Neural progenitor cell (in vitro differentiated cells): ENCODE measurements around the gene FILIP1. TPM values are rescaled to one million over a fixed set of nuclear protein-coding genes. Genes with fewer than 3 reads are reported as not detected.

Experiments used
- DNase-seq: peaks from one replicate; pipeline ENCODE4 v3.0.0-alpha.2; 2016; ENCODE audit warnings: low spot score
- H2AFZ ChIP-seq: fragments of 200-600 bp; sonication (generic); replicated peaks from 2 replicates; pipeline ENCODE4 v1.6.1; 2016; ENCODE audit warnings: antibody characterized with exemption
- H3F3A ChIP-seq: fragments of 200-600 bp; sonication (generic); 2 replicates; pipeline ENCODE4 v1.6.1; 2016; ENCODE audit warnings: antibody characterized with exemption, low read depth
- H3K27ac ChIP-seq: fragments of 200-600 bp; sonication (generic); 2 replicates; pipeline ENCODE4 v1.5.1; 2016; ENCODE audit warnings: mild to moderate bottlenecking
- H3K27me3 ChIP-seq: fragments of 200-600 bp; sonication (generic); 2 replicates; pipeline ENCODE4 v1.6.1; 2016; ENCODE audit warnings: mild to moderate bottlenecking, moderate library complexity
- H3K36me3 ChIP-seq: fragments of 200-600 bp; sonication (generic); 2 replicates; pipeline ENCODE4 v1.5.1; 2016
- H3K4me1 ChIP-seq: fragments of 200-600 bp; sonication (generic); 2 replicates; pipeline ENCODE4 v1.6.1; 2016; ENCODE audit warnings: mixed run types
- H3K4me2 ChIP-seq: fragments of 200-600 bp; sonication (generic); 2 replicates; pipeline ENCODE4 v1.6.1; 2016
- H3K4me3 ChIP-seq: fragments of 200-600 bp; sonication (generic); 2 replicates; pipeline ENCODE4 v1.5.1; 2016
- H3K79me2 ChIP-seq: fragments of 200-600 bp; sonication (generic); 2 replicates; pipeline ENCODE4 v1.6.1; 2016; ENCODE audit warnings: low read depth
- H3K9ac ChIP-seq: fragments of 200-600 bp; sonication (generic); 2 replicates; pipeline ENCODE4 v1.6.1; 2016
- H3K9me3 ChIP-seq: fragments of 200-600 bp; sonication (generic); 2 replicates; pipeline ENCODE4 v1.5.1; 2016; ENCODE audit warnings: low read depth
- H4K20me1 ChIP-seq: fragments of 200-600 bp; sonication (generic); 2 replicates; pipeline ENCODE4 v1.6.1; 2016; ENCODE audit warnings: low read depth
- H3K27ac Mint-ChIP-seq: 3 replicates; pipeline ENCODE4 v1.8.0; 2021; ENCODE audit warnings: mixed read lengths
- H3K27me3 Mint-ChIP-seq: 2 replicates; pipeline ENCODE4 v1.8.0; 2022; ENCODE audit warnings: low read depth, mild to moderate bottlenecking, inconsistent platforms, moderate library complexity, mixed read lengths; ENCODE audit not compliant: insufficient read depth
- H3K36me3 Mint-ChIP-seq: 3 replicates; pipeline ENCODE4 v1.8.0; 2021; ENCODE audit warnings: mixed read lengths
- H3K4me1 Mint-ChIP-seq: 3 replicates; pipeline ENCODE4 v1.8.0; 2021; ENCODE audit warnings: mixed read lengths
- H3K4me3 Mint-ChIP-seq: 3 replicates; pipeline ENCODE4 v1.8.0; 2021; ENCODE audit warnings: mild to moderate bottlenecking, moderate library complexity, mixed read lengths
- H3K9me3 Mint-ChIP-seq: 3 replicates; pipeline ENCODE4 v1.8.0; 2020; ENCODE audit warnings: mixed read lengths
- CTCF ChIP-seq: fragments of 200-600 bp; sonication (generic); IDR thresholded peaks from 2 replicates; pipeline ENCODE4 v1.5.1; 2017; ENCODE audit warnings: antibody characterized with exemption, mild to moderate bottlenecking
- EZH2 ChIP-seq: fragments of 200-600 bp; sonication (generic); IDR thresholded peaks from 2 replicates; pipeline ENCODE4 v1.6.1; 2017; ENCODE audit warnings: antibody characterized with exemption, mild to moderate bottlenecking, moderate library complexity
- EZH2phosphoT487 ChIP-seq: fragments of 200-600 bp; sonication (generic); IDR thresholded peaks from 2 replicates; pipeline ENCODE4 v1.6.1; 2017; ENCODE audit warnings: antibody characterized with exemption
- total RNA-seq: library from RNA; depleted of rRNA; stranded (reverse); fragments of >200 nt; gene quantifications from 2 replicates; pipeline ENCODE4 v1.2.3, GENCODE V29; 2015; ENCODE audit warnings: low replicate concordance

FILIP1 gene
- total RNA-seq, 1 donor from 2014 or later, result 22.6 TPM

- Histone ChIP-seq H3K27ac (no peak overlapping the region), H3K4me2 (peak overlapping the region; percentile 8), H3K4me3 (no peak overlapping the region), H3K27me3 (no peaks in the 10 kb centered on the region), H3K9me3 (no peaks in the 10 kb centered on the region), H4K20me1 (no peaks in the 10 kb centered on the region), H3K36me3 (no peaks in the 10 kb centered on the region), H3F3A (peaks cover 1% of the 10 kb centered on the region), H3K9ac (no peak overlapping the region), H3K4me1 (peaks cover 24% of the 10 kb centered on the region), H2AFZ (no peak overlapping the region), H3K79me2 (no peaks in the 10 kb centered on the region)
- DNase-seq, result no peak
- Mint-ChIP-seq H3K9me3 (no peaks in the 10 kb centered on the region), H3K36me3 (no peaks in the 10 kb centered on the region), H3K4me1 (peaks cover 29% of the 10 kb centered on the region), H3K27me3 (no peaks in the 10 kb centered on the region), H3K27ac (peak overlapping the region; percentile 1), H3K4me3 (no peak overlapping the region)
- TF ChIP-seq EZH2 (no peak), EZH2phosphoT487 (no peak), CTCF (no peak)
Observed at GRCh38 chr6:75488033-75488432, 5.6 kb downstream of the FILIP1 start.

- Histone ChIP-seq H4K20me1 (no peaks in the 10 kb centered on the region), H3K4me3 (no peak overlapping the region), H3K36me3 (no peaks in the 10 kb centered on the region), H3K4me2 (no peak overlapping the region), H3K9me3 (no peaks in the 10 kb centered on the region), H3K27ac (no peak overlapping the region), H3K9ac (no peak overlapping the region), H2AFZ (peak overlapping the region; percentile 32), H3F3A (no peaks in the 10 kb centered on the region), H3K79me2 (no peaks in the 10 kb centered on the region), H3K27me3 (no peaks in the 10 kb centered on the region), H3K4me1 (peaks cover 21% of the 10 kb centered on the region)
- H3K27me3 Mint-ChIP-seq, result no peaks in the 10 kb centered on the region
- no peak overlapping the region for H3K4me3 Mint-ChIP-seq
- H3K36me3 Mint-ChIP-seq, result no peaks in the 10 kb centered on the region
- H3K27ac Mint-ChIP-seq, result peak overlapping the region; percentile 1
- DNase-seq, result no peak
- TF ChIP-seq CTCF (no peak), EZH2phosphoT487 (no peak), EZH2 (no peak)
- no peaks in the 10 kb centered on the region for H3K9me3 Mint-ChIP-seq
- peaks cover 25% of the 10 kb centered on the region for H3K4me1 Mint-ChIP-seq
Observed at GRCh38 chr6:75486850-75487518, 6.6 kb downstream of the FILIP1 start.

GRCh38 chr6:75484535-75484934 lies 9.1 kb downstream of the FILIP1 start:
- Histone ChIP-seq H2AFZ (no peak overlapping the region), H3K4me1 (peaks cover 24% of the 10 kb centered on the region), H3K36me3 (no peaks in the 10 kb centered on the region), H3K27me3 (no peaks in the 10 kb centered on the region), H3K4me3 (no peak overlapping the region), H3F3A (no peaks in the 10 kb centered on the region), H3K9ac (no peak overlapping the region), H3K9me3 (no peaks in the 10 kb centered on the region), H3K4me2 (no peak overlapping the region), H3K27ac (no peak overlapping the region), H3K79me2 (no peaks in the 10 kb centered on the region), H4K20me1 (no peaks in the 10 kb centered on the region)
- no peak for TF ChIP-seq EZH2
- no peak for TF ChIP-seq CTCF
- no peak for TF ChIP-seq EZH2phosphoT487
- Mint-ChIP-seq H3K9me3 (no peaks in the 10 kb centered on the region), H3K36me3 (no peaks in the 10 kb centered on the region), H3K4me1 (peaks cover 29% of the 10 kb centered on the region), H3K27ac (no peak overlapping the region), H3K27me3 (no peaks in the 10 kb centered on the region), H3K4me3 (no peak overlapping the region)
- no peak for DNase-seq
